GM18520 (cell line): ENCODE measurements around the gene DIABLO.
"Not testable (repeated sequence)": the region's sequence is repeated elsewhere in the genome, so short reads cannot be mapped to it uniquely, and the experiment has no call there.

Source experiments
- ATAC-seq: cut with Tn5 transposase; IDR thresholded peaks from one replicate; pipeline ENCODE4 v1.9.1; 2021; ENCODE audit not compliant: unreplicated experiment

The DIABLO gene

GRCh38 chr12:122225683-122226365 is at the start of gene DIABLO:
Gene DIABLO, minus strand, starts transcription at chr12:122226052. Its CDS starts 38 bp downstream, at chr12:122226014.
- peak; percentile 80 for ATAC-seq

DNA sequence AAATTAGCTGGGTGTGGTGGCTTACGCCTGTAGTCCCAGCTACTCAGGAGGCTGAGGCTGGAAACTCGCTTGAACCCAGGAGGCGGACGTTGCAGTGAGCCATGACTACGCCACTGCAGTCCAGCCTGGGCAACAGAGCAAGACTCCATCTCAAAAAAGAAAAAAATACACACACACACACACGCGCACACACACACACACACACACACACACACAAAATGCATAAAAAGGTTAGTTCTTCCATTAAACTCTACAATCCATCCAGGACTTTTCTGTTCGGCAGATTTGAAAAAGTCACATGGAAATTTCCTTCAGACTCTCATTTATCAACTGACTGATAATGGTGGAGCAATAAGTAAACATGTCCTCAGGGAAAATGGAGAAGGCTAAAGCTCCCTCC is 49.6 kb upstream of the DIABLO start:
- no peak for ATAC-seq

GRCh38 chr12:122266230-122266901 is 40.5 kb upstream of the DIABLO start, which contains the start of gene VPS33A:
Gene VPS33A, minus strand, starts transcription at chr12:122266494. Its CDS starts 86 bp downstream, at chr12:122266408.
- ATAC-seq: peak; percentile 88

DNA sequence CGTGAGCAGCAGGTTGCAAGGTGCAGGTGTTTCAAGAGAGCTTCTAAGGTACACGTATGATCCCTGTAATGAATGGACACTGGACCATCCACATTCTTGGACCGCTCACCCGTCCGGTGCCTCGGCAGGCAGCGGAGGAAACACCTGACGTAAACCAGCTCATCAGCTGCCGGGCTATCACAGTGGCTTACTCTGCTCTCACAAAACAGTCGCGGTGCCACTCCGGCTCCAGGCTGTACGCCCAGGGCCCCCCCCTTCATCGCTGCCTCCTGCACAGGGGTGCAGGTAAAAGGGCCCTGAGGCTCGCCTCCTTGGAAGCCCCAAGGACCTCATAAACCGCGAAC is 40.0 kb upstream of the DIABLO start:
- ATAC-seq: peak; percentile 18

GRCh38 chr12:122265476-122265875 is 39.6 kb upstream of the DIABLO start:
- peak; percentile 5 for ATAC-seq

DNA sequence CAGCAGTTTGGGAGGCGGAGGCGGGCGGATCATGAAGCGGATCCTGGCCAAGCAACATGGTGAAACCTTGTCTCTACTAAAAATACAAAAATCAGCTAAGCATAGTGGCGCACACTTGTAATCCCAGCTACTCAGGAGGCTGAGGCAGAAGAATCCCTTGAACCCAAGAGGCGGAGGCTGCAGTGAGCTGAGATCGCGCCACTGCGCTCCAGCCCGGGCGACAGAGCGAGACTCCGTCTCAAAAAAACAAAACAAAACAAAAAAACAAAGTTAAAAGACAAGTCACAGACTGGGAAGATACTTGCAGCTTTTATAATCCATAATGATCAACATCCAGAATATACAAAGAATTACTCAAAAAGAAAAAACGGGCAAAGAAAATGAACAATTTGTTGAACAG is 34.9 kb upstream of the DIABLO start:
- ATAC-seq: not testable (repeated sequence)

DNA sequence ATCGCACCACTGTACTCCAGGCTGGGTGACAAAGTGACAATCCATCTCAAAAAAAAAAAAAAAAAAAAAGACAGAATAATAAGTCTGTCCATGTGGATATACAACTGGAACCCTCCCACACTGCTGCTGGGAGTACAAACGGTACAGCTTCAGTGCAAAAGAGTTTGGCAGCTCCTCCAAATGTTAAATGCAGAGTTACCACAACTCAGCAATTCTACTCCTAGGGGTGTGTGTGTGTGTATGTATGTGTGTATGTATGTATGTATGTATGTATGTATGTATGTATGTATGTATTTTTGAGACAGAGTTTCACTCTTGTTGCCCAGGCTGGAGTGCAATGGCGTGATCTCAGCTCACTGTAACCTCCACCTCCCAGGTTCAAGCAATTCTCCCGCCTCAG is 33.1 kb upstream of the DIABLO start:
- ATAC-seq: not testable (repeated sequence)

GRCh38 chr12:122258462-122258861 is 32.6 kb upstream of the DIABLO start:
- ATAC-seq: not testable (repeated sequence)

DNA sequence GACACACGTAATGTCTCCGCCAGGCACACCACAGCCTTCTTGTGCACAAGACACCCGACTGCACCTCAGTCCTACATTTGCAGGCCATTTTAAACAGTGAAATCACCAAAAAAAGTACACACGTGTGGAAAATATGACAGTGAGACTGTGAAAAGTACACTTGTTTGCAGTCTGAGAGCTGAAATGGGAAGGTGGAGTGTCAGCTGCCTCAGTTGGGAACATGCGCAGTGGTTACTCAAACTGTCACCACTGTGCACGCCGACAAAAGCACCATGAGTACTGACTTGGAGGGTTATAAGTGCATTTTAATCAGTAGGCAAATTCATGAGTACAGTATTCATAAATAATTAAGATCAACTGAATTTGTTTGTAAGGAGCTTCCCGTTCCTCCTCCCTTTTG is 24.7 kb upstream of the DIABLO start:
- no peak for ATAC-seq

DNA sequence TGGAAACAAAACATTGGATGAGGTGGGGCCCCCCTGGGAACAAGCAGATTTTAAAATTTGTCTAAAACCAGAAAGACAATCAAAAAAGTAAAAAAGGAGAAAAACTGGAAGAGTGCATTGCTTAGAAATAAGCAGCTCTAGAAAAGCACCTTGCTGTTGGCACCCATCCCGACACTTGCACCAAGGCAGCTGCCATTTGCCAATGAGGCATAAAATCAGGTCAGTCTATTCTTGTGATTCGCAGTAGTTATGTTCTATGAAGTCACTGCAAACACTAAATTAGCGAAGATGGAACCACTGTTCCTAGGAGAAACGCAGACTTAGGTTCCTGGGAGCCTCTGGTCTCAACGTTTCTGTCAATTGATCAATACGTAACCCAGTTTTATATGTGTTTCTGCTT is 24.2 kb upstream of the DIABLO start:
- ATAC-seq: no peak

GRCh38 chr12:122245553-122245952 is 19.7 kb upstream of the DIABLO start:
- ATAC-seq: no peak

GRCh38 chr12:122244565-122245371 is 18.9 kb upstream of the DIABLO start:
- ATAC-seq: no peak

DNA sequence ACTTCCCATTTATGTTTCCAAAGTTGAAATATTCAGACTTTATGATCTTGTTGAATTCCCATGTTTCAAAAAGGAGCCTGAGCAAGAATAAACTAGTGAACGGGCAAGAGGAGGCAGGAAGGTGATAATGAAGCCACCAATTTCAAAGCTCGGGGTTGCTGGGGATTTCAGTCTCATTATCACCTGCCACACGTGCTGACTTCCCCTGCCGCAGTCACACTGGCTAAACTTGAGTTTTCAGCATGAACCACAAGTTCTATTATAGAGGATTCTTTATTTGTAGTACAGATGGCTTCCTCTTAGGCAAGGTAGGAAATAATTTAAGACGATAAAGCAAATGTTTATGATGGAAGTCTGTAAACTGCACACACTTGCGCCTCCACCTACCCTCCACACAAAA is 18.1 kb upstream of the DIABLO start:
- no peak for ATAC-seq

DNA sequence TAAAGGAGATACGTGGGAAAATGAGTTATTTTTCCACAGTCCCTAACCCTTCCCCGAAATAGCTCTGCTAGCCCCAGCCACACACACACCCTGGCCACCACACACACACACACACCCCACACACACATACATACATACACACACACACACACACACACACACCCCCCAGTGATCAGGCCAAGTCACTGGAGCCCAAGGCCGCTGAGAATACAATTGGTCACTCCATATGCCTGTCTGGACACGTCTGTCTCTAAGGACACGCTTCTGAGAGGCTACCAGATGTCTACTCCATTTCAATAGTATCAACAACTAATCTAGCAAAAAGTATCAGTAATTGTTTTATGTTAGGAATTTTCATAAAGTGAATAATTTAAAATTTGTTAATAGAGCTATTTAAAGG is 13.0 kb upstream of the DIABLO start:
- no peak for ATAC-seq

DNA sequence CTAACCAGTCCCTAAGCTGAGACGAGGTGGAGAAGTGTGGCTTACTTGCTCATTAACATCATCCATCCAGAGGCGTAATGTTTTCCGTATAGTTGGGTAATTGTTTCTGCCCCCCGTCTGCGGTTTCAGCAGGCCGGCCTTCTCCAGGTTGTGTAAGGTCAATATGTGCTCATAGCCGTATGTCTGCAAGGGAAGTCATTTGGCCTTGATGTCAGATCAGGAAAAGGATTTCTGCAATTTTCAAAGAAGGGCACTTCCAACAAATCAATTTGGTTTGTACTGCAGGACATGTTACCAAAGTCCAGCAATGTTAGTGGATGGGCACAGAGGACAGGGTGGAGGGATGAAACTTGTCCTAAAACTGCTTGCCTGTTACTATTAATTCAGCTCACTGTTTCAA is 9.9 kb upstream of the DIABLO start:
- no peak for ATAC-seq

DNA sequence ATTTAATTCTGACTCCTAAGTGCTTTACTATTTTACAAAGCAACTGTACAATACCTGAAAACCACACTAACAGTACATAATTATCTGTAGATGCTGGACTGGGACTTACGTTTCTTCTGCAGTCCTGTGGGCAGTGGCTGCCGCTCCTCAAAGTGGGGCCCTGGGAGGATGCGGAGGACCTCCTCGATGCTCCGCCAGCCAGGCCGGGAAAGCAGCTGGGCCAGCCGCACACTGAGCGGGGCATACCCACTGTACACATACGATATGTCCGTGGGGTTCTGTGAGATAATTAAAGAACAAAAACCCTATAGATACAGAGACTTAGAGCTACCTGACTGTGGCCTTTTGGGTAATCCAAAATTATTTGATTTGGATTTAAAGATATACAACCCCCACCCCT is 6.8 kb upstream of the DIABLO start:
- ATAC-seq: no peak

GRCh38 chr12:122230798-122231197 is 4.9 kb upstream of the DIABLO start:
- no peak for ATAC-seq

DNA sequence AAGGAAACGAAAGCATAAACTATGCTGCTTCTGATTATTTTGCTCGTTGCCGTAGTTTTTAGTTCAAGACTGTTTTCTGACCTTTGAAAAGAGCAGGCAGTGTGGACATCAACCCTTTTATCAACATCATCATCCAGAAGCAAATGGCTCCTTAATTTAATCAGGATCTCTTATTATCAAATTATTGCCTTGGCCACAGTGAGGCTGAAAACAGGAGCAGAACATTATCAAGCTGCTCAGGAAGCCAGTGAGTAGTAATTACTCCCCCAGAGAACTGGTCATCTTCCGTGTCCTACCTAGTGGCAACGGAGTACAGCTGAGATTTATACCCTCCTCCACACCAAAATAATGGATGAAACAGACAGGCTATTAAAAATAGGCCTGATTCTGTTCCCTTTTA is 2.2 kb upstream of the DIABLO start:
- ATAC-seq: no peak

- ATAC-seq: no peak
Measured at GRCh38 chr12:122227341-122227740, 1.5 kb upstream of the DIABLO start.

- no peak for ATAC-seq
Measured at GRCh38 chr12:122226366-122227125, 694 bp upstream of the DIABLO start.

DNA sequence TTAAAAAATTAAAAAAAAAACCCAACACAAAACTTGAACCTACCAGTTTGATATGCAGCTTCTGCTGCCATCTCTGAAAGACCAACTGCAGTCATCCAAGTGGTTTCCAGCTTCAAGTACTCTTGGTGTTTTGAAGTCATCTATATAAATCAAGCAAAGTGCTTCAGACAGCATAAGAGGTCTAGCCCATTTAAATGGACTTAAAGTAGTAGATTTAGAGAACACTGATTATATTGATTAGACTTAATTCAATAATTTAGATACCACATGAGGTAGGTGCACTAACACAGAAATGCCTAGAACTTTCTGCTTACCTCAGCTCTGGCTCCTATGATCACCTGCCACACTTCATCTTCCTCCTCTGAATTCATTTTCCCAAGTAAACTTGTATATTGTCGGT is 9.4 kb downstream of the DIABLO start:
- no peak for ATAC-seq
